Endothelial cell of umbilical vein (primary cell): ENCODE results near the gene MAPK13. TPM values are rescaled to one million over a fixed set of nuclear protein-coding genes. Genes with fewer than 3 reads are reported as not detected.

Source experiments
- BruUV-seq: library from RNA; stranded (reverse); fragments of 400-500 nt; replicated peaks from 2 replicates; lab custom pipeline; 2021; lab: Mats Ljungman, UMichigan
- CTCF ChIA-PET: fragments of 300-600, 350-600 bp; sonication (Branson Sonifier 250); formaldehyde crosslinking; loops from one replicate; lab custom pipeline; 2021; ENCODE audit warnings: antibody characterized with exemption, inconsistent platforms; lab: Charles Lee
- POLR2A ChIA-PET: fragments of 300-600, 350-600 bp; sonication (Branson Sonifier 250); formaldehyde crosslinking; loops from one replicate; lab custom pipeline; 2021; ENCODE audit warnings: antibody characterized with exemption, inconsistent platforms; lab: Charles Lee
- DNase-seq: peaks from one replicate; pipeline ENCODE4 v3.0.0-alpha.2; 2011; ENCODE audit warnings: low read depth, low spot score
- FAIRE-seq: peaks from 2 replicates; lab custom pipeline; 2011; peaks lifted over from hg19 to GRCh38; lab: Jason Lieb, UNC
- H2AFZ ChIP-seq: 2 replicates; pipeline ENCODE4 v1.6.0; 2012; ENCODE audit warnings: low read depth, low read length, control low read depth, inconsistent platforms
- H3K27ac ChIP-seq: 2 replicates; pipeline ENCODE4 v1.5.1; 2011; ENCODE audit warnings: low read depth, mild to moderate bottlenecking, control low read depth, low read length, moderate library complexity; ENCODE audit not compliant: insufficient read depth
- H3K27me3 ChIP-seq, 2 experiments: 2 replicates each; pipeline versions ENCODE4 v1.6.0 to v1.6.1; 2011; ENCODE audit warnings: low read length in 2 of 2, mixed read lengths in 1 of 2; ENCODE audit not compliant: control insufficient read depth in 2 of 2, insufficient read depth in 2 of 2
- H3K36me3 ChIP-seq, 2 experiments: 2 replicates in 1 of 2; 3 replicates in 1 of 2; pipeline ENCODE4 v1.5.1; 2011; ENCODE audit warnings: low read length in 2 of 2, mild to moderate bottlenecking in 1 of 2, moderate library complexity in 1 of 2; ENCODE audit not compliant: control insufficient read depth in 2 of 2, insufficient read depth in 2 of 2; ENCODE audit errors: extremely low read depth in 1 of 2
- H3K4me1 ChIP-seq: 3 replicates; pipeline ENCODE4 v1.5.1; 2011; ENCODE audit warnings: mild to moderate bottlenecking, low read length; ENCODE audit not compliant: control insufficient read depth, insufficient read depth; ENCODE audit errors: extremely low read depth
- H3K4me2 ChIP-seq: 2 replicates; pipeline ENCODE4 v1.6.1; 2011; ENCODE audit warnings: low read length, control low read depth, mixed read lengths; ENCODE audit not compliant: insufficient read depth
- H3K4me3 ChIP-seq, 3 experiments: fragments of 200-600 bp in 1 of 3; sonication (generic), shearing (Covaris generic) in 1 of 3; replicated peaks in 1 of 3; 2 replicates each; pipeline ENCODE4 v1.5.1; 2011 to 2016; ENCODE audit warnings: control low read depth in 3 of 3, low read length in 3 of 3, mild to moderate bottlenecking in 2 of 3, inconsistent platforms in 1 of 3, low read depth in 1 of 3, moderate library complexity in 1 of 3; ENCODE audit not compliant: insufficient read depth in 1 of 3
- H3K79me2 ChIP-seq: 2 replicates; pipeline ENCODE4 v1.6.0; 2012; ENCODE audit warnings: low read length, inconsistent platforms; ENCODE audit not compliant: control insufficient read depth, insufficient read depth
- H3K9ac ChIP-seq: replicated peaks from 2 replicates; pipeline ENCODE3; 2011; ENCODE audit warnings: low read length, control low read depth; ENCODE audit not compliant: insufficient read depth; ENCODE audit errors: extremely low read depth
- H3K9me1 ChIP-seq: replicated peaks from 3 replicates; pipeline ENCODE4 v1.6.0; 2011; ENCODE audit warnings: mild to moderate bottlenecking, low read length; ENCODE audit not compliant: control insufficient read depth, insufficient read depth; ENCODE audit errors: extremely low read depth
- H3K9me3 ChIP-seq: replicated peaks from 2 replicates; pipeline ENCODE4 v1.5.1; 2012; ENCODE audit warnings: low read length, inconsistent platforms; ENCODE audit not compliant: control insufficient read depth, insufficient read depth
- H4K20me1 ChIP-seq: replicated peaks from 2 replicates; pipeline ENCODE3; 2011; ENCODE audit warnings: mild to moderate bottlenecking, low read length; ENCODE audit not compliant: control insufficient read depth, insufficient read depth; ENCODE audit errors: extremely low read depth
- EZH2 ChIP-seq: IDR thresholded peaks from 2 replicates; pipeline ENCODE4 v1.6.1; 2012; ENCODE audit warnings: borderline replicate concordance, low read depth, mild to moderate bottlenecking, moderate library complexity, low read length, inconsistent platforms; ENCODE audit not compliant: severe bottlenecking
- FOS ChIP-seq: IDR thresholded peaks from 2 replicates; pipeline ENCODE4 v1.6.1; 2011; ENCODE audit warnings: mild to moderate bottlenecking, low read length, moderate library complexity, borderline replicate concordance; ENCODE audit not compliant: insufficient read depth
- GATA2 ChIP-seq: IDR thresholded peaks from 2 replicates; pipeline ENCODE4 v1.7.0; 2011; ENCODE audit warnings: low read depth, mild to moderate bottlenecking, moderate library complexity, mixed read lengths, low read length; ENCODE audit not compliant: insufficient read length, insufficient read depth
- JUN ChIP-seq: IDR thresholded peaks from 2 replicates; pipeline ENCODE4 v1.6.1; 2011; ENCODE audit warnings: borderline replicate concordance, low read depth; ENCODE audit not compliant: insufficient read length, insufficient read depth
- MYC ChIP-seq: IDR thresholded peaks from one replicate; pipeline ENCODE4 v1.6.1; 2011; ENCODE audit warnings: mild to moderate bottlenecking, low read depth, low read length
- POLR2A ChIP-seq: IDR thresholded peaks from 2 replicates; pipeline ENCODE4 v1.6.1; 2012; ENCODE audit warnings: low read depth, mild to moderate bottlenecking, control low read depth, low read length
- POLR2AphosphoS5 ChIP-seq: IDR thresholded peaks from 2 replicates; pipeline ENCODE4 v1.6.1; 2012; ENCODE audit warnings: low read depth, mild to moderate bottlenecking, control low read depth, low read length, moderate library complexity; ENCODE audit not compliant: insufficient read depth
- dilution Hi-C: fragments of 300-500 bp; cut with MboI; formaldehyde crosslinking; loops from one replicate; pipeline ENCODE4 v1.15.0; 2019; ENCODE audit warnings: low sequenced_read_pairs; ENCODE audit not compliant: extremely low pct_ligation_motif_present
- intact Hi-C: fragments of 100-400 bp; cut with micrococcal nuclease; formaldehyde crosslinking; loops from one replicate; pipeline ENCODE4 v1.10.0; 2022
- polyA plus RNA-seq, 4 experiments: library from polyadenylated mRNA; depleted of rRNA in 3 of 4; stranded (reverse) in 3 of 4; unstranded in 1 of 4; fragments of >200 nt; gene quantifications; 2 replicates each; pipeline versions ENCODE4 v1.2.1 to v1.2.3, GENCODE V29; 2011 to 2012; ENCODE audit warnings: missing spikeins in 1 of 4
- total RNA-seq: library from RNA; stranded (reverse); gene quantifications from 2 replicates; pipeline ENCODE4 v1.2.3, GENCODE V29; 2021
- TF ChIP-seq, protein P1 (sequence below): IDR thresholded peaks from 2 replicates; pipeline ENCODE4 v1.6.1; 2011; ENCODE audit not compliant: insufficient read depth, insufficient read length
- TF ChIP-seq, protein P2 (sequence below), 2 donors: IDR thresholded peaks; 1 replicate in 1 of 2; 2 replicates in 1 of 2; pipeline ENCODE4 v1.5.1; 2011; ENCODE audit warnings: low read length in 2 of 2, mild to moderate bottlenecking in 2 of 2, moderate library complexity in 2 of 2, control low read depth in 1 of 2, inconsistent platforms in 1 of 2, low read depth in 1 of 2; ENCODE audit not compliant: insufficient read depth in 1 of 2; ENCODE audit errors: extremely low read depth in 1 of 2

The MAPK13 gene
- total and polyA plus RNA-seq, 2 donors (not counting 3 experiments of a cell fraction or from before 2014, with no cell fraction given) = 9.0 to 11.6 TPM

GRCh38 chr6:36132246-36132895, 2.1 kb downstream of the MAPK13 start:
- intact Hi-C loops = no loop called here
- Histone ChIP-seq H3K4me3 (no peak overlapping the region), H3K9me3 (no peaks in the 10 kb centered on the region), H3K27me3 (no peaks in the 10 kb centered on the region), H3K36me3 (no peaks in the 10 kb centered on the region), H3K9ac (peak overlapping the region; percentile 32), H2AFZ (no peak overlapping the region), H4K20me1 (no peaks in the 10 kb centered on the region), H3K79me2 (no peaks in the 10 kb centered on the region), H3K4me1 (peaks cover 38% of the 10 kb centered on the region), H3K9me1 (no peaks in the 10 kb centered on the region), H3K27ac (peak overlapping the region; percentile 71), H3K4me2 (peak overlapping the region; percentile 26)
- ChIA-PET CTCF (interaction anchor here (0.8 to 2.3 kb wide), 16 partner anchors 9 to 226 kb away, joined by 3 to 13 read pairs (median 4); partner anchors contain the start of gene MAPK14), POLR2A (interaction anchor here (1.0 to 1.9 kb wide), 4 partner anchors 11 to 219 kb away, joined by 3 to 10 read pairs (median 6); no protein-coding TSS in a partner anchor)
- BruUV-seq = no TSS peak
- dilution Hi-C loops = no loop called here
- DNase-seq = no peak
- TF ChIP-seq, protein P1, sequence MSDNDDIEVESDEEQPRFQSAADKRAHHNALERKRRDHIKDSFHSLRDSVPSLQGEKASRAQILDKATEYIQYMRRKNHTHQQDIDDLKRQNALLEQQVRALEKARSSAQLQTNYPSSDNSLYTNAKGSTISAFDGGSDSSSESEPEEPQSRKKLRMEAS = no peak
- TF ChIP-seq POLR2A = no peak
- no peak for TF ChIP-seq FOS
- FAIRE-seq = no peak

DNA sequence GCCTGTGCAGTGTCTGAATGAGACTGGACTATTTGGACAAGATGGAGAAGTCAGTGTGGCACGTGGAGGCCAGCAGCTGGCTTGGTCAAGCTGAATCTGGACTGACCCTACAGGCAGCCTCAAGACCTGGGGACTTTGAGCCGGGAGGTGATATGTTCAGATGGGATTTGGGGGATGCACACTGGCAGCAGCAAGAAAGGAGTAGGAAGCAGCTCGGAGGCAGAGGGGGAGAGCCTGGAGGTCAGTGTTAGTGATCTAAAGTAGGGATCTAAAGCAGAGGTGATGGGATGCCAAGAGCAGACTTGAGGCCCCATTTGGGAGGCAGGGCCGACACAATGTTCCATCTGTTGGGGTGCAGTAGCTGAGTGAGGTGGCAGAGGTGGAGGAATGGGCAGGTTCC, 2.8 kb downstream of the MAPK13 start:
- CTCF ChIA-PET = interaction anchor here (0.6 to 2.3 kb wide), 6 partner anchors 8 to 208 kb away, joined by 3 to 13 read pairs (median 4); no protein-coding TSS in a partner anchor
- POLR2A ChIA-PET = no interaction called here
- BruUV-seq = no TSS peak
- Histone ChIP-seq H3K9ac (no peak overlapping the region), H3K27ac (no peak overlapping the region), H2AFZ (no peak overlapping the region), H4K20me1 (no peaks in the 10 kb centered on the region), H3K9me3 (no peaks in the 10 kb centered on the region), H3K4me3 (no peak overlapping the region), H3K9me1 (no peaks in the 10 kb centered on the region), H3K36me3 (no peaks in the 10 kb centered on the region), H3K4me2 (no peak overlapping the region), H3K79me2 (no peaks in the 10 kb centered on the region), H3K27me3 (no peaks in the 10 kb centered on the region), H3K4me1 (peaks cover 32% of the 10 kb centered on the region)
- dilution Hi-C loops = no loop called here
- TF ChIP-seq FOS = no peak
- TF ChIP-seq, protein P2, sequence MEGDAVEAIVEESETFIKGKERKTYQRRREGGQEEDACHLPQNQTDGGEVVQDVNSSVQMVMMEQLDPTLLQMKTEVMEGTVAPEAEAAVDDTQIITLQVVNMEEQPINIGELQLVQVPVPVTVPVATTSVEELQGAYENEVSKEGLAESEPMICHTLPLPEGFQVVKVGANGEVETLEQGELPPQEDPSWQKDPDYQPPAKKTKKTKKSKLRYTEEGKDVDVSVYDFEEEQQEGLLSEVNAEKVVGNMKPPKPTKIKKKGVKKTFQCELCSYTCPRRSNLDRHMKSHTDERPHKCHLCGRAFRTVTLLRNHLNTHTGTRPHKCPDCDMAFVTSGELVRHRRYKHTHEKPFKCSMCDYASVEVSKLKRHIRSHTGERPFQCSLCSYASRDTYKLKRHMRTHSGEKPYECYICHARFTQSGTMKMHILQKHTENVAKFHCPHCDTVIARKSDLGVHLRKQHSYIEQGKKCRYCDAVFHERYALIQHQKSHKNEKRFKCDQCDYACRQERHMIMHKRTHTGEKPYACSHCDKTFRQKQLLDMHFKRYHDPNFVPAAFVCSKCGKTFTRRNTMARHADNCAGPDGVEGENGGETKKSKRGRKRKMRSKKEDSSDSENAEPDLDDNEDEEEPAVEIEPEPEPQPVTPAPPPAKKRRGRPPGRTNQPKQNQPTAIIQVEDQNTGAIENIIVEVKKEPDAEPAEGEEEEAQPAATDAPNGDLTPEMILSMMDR (IDR thresholded peaks at IDR 0.05; ENCODE audit: extremely low read depth in 1 of 2, insufficient read depth in 1 of 2, low read depth in 1 of 2, low read length in 2 of 2) = no peak
- TF ChIP-seq JUN = no peak
- no peak for TF ChIP-seq EZH2
- no peak for TF ChIP-seq MYC
- TF ChIP-seq, protein P1 = no peak
- no peak for TF ChIP-seq POLR2AphosphoS5
- TF ChIP-seq POLR2A = no peak
- no peak for TF ChIP-seq GATA2
- DNase-seq = no peak
- intact Hi-C loops = no loop called here
- FAIRE-seq = no peak
